GM11168 (cell line): ENCODE results near the gene PDZD7.

Source experiments
- in situ Hi-C: fragments of 300-500 bp; cut with MboI; formaldehyde crosslinking; loops from one replicate; pipeline ENCODE4 v1.12.0; 2022; ENCODE audit warnings: low sequenced_read_pairs; ENCODE audit not compliant: unreplicated experiment

Gene PDZD7

DNA sequence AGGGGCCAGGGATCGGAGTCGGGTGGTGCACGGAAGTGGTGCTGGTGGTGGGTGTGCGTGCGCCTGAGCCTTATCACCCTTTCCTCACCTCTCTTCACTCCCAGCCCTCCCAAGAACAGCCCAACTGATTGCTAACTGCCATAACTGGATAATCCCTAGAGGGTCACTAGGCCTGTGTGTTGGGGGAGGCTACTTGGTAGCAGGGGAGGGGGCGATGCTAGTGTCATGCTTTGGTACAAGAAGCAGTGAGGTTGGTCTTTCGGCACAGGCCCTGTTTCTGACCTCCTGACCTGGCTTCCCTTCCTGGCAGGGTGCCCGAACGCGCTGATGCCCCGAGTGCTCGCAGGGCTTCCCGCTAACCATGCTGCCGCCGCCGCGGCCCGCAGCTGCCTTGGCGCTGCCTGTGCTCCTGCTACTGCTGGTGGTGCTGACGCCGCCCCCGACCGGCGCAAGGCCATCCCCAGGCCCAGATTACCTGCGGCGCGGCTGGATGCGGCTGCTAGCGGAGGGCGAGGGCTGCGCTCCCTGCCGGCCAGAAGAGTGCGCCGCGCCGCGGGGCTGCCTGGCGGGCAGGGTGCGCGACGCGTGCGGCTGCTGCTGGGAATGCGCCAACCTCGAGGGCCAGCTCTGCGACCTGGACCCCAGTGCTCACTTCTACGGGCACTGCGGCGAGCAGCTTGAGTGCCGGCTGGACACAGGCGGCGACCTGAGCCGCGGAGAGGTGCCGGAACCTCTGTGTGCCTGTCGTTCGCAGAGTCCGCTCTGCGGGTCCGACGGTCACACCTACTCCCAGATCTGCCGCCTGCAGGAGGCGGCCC is 31.5 kb upstream of the PDZD7 start:
- in situ Hi-C loops = no loop called here

GRCh38 chr10:101061624-101062231 is 30.8 kb upstream of the PDZD7 start, which contains the start of gene KAZALD1:
Gene KAZALD1, plus strand, starts transcription at chr10:101061989. Its CDS starts 604 bp downstream, at chr10:101062593.
- in situ Hi-C loops = no loop called here

GRCh38 chr10:101060951-101061623 is 30.2 kb upstream of the PDZD7 start:
- in situ Hi-C loops = no loop called here

DNA sequence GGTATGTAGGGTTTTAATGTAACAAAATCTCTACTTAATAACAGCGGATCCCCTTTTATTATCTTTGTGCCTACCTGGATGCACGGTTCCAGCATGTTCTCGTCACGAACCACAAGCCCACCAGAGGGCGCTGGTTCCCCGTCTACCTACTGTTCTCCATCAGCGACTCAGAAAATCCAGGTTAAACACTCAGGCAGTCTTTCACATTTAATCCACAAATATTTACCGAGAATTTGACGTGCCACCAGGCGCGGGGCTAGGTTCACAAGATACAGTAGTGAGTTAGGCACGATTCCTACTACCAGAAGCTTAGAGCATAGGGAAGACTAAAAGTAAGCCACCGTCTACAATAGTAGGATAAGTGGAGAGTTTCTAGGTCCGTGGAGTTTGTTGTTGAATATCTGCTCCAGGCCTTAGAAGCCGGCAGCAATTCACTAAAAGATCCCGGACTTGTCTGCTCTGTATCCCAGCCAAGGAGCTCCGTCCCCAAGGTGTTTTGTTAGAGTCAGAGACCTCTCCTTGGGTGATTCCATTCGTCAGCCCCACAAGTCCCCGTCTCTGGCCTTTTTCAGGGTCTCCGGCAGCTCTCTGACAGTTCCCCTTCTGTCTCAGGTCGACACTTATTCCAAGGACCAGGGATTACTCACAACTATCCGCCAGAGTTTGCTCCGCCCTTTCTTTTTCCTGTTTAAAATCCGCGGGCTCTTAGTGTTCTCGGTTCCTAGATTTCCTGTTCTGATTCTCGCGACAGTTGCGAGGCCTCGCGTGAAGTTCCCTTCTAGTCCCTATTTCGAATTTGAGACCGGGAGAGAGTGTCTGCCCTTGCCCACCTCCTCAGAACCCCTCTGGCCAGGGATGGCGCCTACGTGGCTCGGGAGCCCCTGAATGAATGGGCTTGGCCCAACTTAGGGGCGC is 29.4 kb upstream of the PDZD7 start:
- in situ Hi-C loops = no loop called here

DNA sequence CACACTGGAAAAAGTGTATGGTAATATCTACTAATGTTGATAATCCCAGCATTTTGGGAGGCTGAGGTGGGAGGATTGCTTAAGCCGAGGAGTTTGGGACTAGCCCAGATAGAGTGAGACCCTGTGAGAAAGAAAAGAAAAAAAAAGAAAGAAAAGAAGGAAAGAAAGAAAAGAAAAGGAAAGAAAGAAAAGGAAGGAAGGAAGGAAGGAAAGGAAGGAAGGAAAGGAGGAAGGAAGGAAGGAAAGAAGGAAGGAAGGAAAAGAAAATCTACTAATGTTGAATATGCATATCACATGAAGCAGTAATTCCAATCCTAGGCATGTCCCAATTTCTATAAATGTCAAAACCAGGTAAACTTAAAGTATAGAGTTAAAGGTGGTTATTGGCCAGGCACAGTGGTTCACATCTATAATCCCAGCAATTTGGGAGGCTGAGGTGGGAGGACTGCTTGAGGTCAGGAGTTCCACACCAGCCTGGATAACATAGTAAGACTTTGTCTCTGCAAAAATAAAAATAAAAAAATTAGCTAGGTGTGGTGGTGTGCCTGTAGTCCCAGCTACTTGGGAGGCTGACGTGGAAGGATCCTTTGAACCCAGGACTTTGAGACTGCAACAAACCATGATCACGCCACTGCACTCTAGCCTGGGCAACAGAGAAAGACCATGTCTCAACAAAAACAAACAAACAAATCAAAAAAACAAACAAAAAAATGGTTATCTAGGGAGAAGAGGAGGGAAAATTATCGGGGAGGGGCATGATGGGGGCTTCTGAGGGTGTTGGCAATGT is 25.6 kb upstream of the PDZD7 start:
- in situ Hi-C loops = no loop called here

DNA sequence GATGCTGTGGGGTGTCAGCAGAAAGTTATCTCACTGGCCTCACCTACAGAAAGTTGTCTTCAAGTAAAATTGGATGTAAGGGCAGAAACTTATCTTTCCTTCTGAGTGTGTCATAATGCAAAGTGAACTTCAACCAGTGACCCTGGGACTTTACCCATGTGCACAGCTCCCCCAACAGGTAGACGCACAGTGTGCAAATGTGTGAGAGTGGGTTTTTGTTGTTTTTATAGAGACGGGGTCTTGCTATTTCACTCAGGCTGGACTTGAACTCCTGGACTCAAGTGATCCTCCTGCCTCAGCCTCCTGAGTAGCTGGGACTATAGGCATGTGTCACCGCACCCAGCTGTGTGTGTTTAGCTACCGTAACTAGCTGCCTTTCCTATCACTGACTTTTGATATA is 24.5 kb upstream of the PDZD7 start:
- in situ Hi-C loops = no loop called here

DNA sequence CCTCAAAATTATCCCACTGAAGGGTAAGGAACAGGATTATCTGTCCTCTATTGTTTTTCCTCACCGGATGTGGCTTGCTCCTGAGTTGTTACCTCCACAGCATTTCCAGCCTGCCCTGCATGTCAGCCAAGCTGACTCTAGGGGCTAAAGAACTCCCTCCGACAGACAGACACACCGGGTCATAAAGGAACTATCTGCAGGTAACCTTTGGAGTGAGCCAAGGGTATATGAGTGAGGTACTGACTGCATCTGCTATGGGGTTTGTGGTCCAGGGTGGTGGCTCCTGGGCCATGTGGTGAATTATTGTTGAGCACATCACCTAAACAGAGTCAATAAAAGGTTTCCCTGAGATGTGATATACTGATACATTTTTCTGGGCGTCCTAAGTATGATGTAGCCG is 23.9 kb upstream of the PDZD7 start:
- in situ Hi-C loops = no loop called here

- in situ Hi-C loops = no loop called here
Measured at GRCh38 chr10:101054351-101054750, 23.4 kb upstream of the PDZD7 start.

GRCh38 chr10:101053516-101053915 is 22.6 kb upstream of the PDZD7 start:
- in situ Hi-C loops = no loop called here

GRCh38 chr10:101052285-101052684 is 21.4 kb upstream of the PDZD7 start:
- in situ Hi-C loops = no loop called here

DNA sequence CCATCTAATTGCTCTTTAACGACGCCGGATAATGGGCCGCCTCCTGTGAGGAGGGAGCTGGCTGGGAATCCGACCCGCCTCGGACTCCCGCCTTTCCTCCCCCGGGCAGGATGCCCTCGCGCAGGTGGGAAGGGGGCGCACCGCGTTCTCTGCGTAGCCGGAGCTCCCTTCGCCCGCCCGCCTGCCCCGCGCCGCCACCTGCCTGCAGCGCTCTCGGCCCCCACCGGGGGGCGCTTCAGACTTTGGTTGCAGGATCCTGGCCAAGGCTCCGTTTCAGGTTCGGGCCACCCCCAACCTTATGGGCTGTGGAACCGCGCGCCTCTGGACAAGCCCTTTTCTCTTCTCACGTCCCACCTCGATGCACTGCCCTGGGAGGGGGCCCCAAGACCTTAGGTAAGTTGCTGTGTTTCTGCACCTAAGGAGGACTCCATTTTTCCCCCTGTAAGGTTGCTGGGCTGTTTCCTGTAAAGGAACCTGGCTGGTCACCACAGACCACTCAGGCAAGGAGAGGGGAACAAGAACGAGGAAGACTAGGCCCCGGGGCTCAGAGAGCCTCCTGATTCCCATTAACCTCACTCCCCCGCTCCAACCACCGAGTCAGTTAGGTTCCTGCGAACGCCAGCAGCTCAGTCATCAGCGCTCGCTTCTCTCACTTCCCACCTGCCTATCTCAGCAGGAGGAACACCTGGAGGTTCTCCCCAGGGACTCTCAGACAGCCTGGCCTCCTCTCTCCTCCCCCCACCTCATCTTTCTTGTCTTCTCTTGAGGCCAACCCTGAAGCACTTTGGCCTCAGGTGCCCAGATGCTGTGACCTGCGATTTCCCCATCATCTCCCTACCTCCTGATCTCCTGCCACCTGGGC is 19.5 kb upstream of the PDZD7 start:
- in situ Hi-C loops = no loop called here

- in situ Hi-C loops = no loop called here
Measured at GRCh38 chr10:101047961-101048892, 17.3 kb upstream of the PDZD7 start.

- in situ Hi-C loops = no loop called here
Measured at GRCh38 chr10:101047268-101047667, 16.3 kb upstream of the PDZD7 start.

DNA sequence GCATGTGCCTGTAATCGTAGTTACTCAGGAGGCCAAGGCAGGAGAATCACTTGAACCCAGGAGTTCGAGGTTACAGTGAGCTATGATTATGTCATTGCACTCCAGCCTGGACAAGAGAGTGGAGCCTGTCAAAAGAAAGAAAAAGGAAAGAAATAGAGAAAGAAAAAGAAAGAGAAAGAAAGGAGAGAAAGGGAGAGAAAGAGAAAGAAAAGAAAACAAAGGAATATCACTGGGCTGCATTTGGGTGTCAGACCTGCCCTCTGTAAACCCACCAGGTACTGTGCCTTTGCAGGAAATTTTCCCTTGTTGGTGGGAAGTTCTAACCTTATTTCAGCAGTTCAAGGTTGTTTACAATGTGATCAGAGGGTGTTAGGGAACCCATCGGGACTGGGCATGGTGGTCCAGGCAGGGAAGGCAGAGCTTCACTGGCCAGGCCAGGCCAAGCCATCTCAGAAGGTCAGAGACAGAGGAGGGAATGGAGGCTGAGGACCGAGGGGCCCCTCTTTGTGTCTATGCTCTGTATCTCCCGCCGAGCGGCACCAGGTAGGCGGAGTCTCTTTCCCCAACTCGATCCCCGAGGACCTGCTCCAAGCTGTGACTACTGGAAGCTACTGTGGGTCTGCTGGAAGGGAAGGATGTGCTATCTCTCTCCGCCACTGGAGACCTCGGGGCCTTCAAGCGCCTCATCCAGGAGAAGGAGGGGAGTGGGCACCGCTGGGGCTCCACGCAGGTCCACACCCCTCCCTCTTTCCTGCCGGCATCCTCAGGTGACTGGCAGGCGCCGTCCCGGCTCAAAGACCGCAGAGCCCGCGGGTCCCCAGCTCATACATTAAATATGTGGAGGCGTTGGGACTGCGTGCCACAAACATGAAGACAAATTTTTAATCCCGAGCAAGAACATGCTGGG is 15.7 kb upstream of the PDZD7 start:
- in situ Hi-C loops = no loop called here

- in situ Hi-C loops = no loop called here
Measured at GRCh38 chr10:101044117-101044516, 13.2 kb upstream of the PDZD7 start.

DNA sequence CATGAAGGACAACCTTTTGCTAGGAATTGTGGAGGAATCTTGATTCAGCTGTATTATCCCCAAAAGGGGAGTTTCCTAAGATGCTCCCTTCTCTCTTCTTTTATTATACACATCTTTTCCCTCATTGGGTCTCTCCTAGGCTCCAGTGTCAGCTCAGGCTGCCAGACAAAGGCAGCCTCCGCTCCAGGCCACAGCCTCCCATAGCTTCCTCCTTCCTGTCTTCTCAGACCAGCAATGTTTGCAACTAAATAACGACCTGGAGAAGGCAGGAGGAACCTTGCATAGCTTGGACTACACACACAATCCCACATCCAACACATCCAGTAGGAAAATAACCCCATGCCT is 12.4 kb upstream of the PDZD7 start:
- in situ Hi-C loops = no loop called here
